C4-2B (cell line): Measurements from ENCODE around the gene ATAD3C.
"Not testable (repeated sequence)": the region's sequence is repeated elsewhere in the genome, so short reads cannot be mapped to it uniquely, and the experiment has no call there.

Experiments used
- H3K27ac ChIP-seq: fragments of 450-650 bp; 2 replicates; pipeline ENCODE4 v1.5.1; 2017
- ZFX ChIP-seq: fragments of 450-650 bp; IDR thresholded peaks from 2 replicates; pipeline ENCODE4 v1.6.1; 2017
- TF ChIP-seq, protein P1 (sequence below): fragments of 450-650 bp; conservative IDR thresholded peaks from 2 replicates; pipeline ENCODE4 v1.5.1; 2017; ENCODE audit warnings: mild to moderate bottlenecking

Gene ATAD3C

DNA sequence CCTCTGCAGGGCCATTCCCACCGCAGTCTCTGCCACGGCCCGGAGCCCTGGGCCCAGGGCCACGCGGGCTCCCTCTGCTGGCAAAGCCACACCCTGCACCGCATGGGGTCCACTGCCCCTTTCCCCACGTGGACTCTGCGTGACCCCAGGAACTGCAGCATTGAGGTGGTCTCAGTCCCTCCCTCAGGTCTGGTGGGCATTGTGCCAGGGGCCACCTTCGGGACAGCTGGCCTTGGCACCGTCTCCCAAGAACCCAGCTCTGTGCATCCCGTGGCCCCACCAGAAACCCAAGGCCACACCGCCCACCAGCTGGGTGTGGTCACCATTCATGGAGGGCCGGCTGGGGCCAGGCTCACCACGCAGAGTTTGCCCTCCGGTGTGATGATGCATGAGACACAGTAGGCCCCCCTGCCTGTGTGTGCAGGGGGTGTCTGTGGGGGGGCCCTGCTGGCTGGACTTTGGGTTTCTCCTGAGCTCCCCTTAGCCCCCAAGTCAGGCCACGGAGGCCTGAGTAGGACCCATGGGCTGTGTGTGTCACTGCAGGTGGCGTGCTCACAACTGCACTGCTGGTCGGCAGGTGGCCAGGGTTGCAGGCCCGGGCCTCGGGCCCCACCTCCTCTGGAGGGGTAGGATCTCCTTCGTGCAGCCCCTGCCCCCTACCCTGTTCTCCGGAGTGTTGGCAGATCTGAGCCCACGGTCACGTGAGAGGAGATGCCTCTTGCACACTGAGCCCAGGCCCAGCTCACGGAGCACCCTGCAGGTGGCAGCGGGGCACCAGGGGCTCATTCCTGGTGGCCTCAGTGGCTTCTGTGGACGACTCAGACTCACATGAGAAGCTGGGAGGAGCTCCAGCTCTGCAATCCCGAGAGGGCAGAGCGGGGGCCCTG is 8.2 kb upstream of the ATAD3C start:
- no peak for TF ChIP-seq ZFX
- TF ChIP-seq, protein P1, sequence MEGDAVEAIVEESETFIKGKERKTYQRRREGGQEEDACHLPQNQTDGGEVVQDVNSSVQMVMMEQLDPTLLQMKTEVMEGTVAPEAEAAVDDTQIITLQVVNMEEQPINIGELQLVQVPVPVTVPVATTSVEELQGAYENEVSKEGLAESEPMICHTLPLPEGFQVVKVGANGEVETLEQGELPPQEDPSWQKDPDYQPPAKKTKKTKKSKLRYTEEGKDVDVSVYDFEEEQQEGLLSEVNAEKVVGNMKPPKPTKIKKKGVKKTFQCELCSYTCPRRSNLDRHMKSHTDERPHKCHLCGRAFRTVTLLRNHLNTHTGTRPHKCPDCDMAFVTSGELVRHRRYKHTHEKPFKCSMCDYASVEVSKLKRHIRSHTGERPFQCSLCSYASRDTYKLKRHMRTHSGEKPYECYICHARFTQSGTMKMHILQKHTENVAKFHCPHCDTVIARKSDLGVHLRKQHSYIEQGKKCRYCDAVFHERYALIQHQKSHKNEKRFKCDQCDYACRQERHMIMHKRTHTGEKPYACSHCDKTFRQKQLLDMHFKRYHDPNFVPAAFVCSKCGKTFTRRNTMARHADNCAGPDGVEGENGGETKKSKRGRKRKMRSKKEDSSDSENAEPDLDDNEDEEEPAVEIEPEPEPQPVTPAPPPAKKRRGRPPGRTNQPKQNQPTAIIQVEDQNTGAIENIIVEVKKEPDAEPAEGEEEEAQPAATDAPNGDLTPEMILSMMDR: peak; percentile 96
- no peak overlapping the region for H3K27ac ChIP-seq

DNA sequence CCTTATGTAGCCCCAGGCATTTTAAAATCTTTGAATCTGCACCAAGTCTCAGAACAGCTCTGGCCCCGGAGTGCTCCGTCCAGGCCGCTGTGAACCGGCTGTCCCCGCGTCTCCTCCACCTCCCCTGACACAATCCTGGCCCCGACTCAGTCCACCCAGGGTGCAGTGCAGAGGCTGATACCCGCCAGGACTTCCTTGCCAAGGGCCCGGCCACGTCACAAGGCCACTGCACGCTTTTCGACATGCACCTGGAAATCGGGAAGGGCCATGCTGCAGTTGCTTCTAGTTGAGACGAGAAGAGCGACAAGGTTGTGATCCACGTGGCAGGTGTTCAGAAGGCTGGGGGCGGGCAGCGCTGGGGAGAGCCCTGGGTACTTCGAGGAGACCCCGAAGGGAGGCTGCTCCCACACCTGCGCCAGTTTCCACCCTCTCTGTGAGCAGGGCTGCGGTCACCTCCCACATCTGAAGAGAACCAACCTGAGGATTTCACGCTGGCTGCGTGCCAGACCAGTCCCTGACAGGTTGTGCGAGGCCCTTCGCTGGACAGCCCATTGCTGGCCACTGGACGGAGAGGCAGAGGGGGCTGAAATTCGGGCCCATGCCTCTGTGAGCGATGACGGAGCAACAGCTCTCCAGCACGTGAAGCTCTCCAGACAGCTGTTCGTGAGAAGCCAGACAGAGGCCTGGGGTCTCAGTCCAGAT is 7.3 kb upstream of the ATAD3C start:
- H3K27ac ChIP-seq: no peak overlapping the region
- TF ChIP-seq, protein P1: no peak
- TF ChIP-seq ZFX: no peak

DNA sequence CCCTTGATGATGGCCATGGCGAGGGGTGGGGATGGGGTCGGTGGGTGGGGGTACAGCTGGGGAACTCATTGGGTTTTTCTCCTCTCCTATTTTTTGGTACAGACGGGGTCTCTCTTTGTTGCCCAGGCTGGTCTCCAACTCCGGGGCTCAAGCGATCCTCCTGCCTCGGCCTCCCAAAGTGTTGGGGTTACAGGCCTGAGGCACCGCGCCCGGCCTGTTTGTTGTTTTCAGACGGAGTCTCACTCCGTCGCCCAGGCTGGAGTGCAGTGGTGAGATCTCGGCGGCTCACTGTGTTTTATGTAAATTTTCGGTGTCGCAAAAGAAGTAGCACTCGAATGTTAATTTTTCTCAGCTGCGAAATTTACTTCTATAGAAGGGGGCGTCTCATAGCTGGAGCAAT is 2.9 kb upstream of the ATAD3C start:
- H3K27ac ChIP-seq: not testable (repeated sequence)

DNA sequence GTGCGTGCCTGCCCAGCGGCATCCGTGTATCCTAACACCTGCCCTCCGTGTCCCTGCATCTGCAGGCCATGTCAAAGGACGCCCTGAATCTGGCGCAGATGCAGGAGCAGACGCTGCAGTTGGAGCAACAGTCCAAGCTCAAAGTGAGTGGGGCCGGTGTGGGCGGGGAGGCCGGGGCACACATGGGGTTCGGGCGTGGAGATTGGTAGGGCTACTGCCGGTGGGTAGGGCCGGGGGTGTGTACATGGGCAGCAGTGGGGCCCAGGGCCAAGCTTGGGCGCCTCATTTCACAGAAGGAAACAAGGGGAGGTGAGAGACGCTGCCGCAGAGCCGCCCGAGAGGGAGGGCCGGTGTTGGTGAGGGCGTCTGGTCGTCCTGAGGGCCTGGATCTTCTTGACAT is 1.1 kb downstream of the ATAD3C start:
- H3K27ac ChIP-seq: not testable (repeated sequence)

DNA sequence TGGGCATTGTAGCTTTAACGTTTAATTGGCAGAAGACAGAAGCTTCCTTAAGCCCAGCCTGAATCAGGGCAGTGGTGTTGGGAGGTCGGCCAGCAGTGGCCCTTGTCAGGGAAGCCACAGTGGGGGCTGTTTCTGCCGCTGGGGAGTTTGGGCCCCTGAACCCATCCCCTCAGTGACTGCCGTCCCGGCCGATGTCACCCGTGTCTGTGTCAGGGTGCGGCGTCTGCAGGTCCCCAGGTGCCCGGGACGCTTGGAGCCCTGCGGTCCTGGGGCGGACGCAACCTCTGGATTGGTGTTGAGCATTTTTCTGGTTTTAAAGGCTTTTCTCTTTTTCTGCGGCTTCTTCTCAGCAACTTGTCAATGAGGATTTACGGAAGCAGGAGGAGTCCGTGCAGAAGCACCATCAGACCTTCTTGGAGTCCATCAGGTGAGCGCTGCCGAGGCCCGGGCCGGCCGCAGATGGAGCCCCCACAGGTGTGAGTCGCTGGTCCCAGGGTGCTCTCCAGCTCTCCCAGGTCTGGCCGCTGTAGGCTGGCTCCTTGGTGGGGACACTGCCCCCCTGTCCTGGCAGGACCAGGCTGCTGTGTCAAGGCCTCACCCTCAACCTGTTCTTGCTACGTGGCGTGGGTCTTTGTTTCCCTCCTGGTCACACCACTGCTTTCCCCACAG is 2.3 kb downstream of the ATAD3C start:
- no peak for TF ChIP-seq ZFX
- TF ChIP-seq, protein P1: no peak
- H3K27ac ChIP-seq: no peak overlapping the region

DNA sequence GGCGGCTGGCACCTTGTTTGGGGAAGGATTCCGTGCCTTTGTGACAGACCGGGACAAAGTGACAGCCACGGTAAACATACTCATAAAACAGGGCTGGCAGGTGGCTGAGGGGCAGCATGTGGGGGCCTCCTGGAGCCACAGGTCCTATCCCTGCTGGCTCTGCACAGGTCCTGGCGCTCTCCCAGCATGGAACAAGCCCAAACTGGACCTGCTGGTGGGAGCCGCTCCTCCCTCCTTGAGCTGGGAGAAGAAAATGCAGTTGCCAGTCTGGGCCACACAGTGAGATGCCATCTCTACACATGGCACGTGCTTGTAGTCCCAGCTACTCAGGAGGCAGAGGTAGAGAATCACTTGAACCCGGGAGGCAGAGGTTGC is 2.9 kb downstream of the ATAD3C start:
- not testable (repeated sequence) for H3K27ac ChIP-seq

DNA sequence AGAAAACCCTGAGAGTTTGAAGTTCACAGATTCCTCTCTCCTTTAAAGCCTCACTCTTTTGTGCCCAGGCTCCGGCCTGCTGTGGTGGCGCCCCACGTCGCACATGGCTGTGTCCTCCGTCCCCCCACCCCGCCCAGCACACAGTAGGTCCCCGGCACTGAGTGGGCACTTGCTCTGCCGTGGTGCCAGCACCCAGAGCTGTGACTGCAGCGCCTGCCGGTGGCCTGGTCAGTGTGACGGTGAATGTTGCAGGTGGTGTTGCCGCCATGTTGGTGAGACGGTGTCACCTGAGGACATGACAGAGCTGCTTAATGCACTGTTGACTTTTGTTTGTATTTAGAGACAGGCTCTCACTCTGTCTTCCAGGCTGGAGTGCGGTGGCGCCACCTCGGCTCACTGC is 3.4 kb downstream of the ATAD3C start:
- TF ChIP-seq ZFX: no peak
- TF ChIP-seq, protein P1: no peak
- H3K27ac ChIP-seq: no peak overlapping the region

DNA sequence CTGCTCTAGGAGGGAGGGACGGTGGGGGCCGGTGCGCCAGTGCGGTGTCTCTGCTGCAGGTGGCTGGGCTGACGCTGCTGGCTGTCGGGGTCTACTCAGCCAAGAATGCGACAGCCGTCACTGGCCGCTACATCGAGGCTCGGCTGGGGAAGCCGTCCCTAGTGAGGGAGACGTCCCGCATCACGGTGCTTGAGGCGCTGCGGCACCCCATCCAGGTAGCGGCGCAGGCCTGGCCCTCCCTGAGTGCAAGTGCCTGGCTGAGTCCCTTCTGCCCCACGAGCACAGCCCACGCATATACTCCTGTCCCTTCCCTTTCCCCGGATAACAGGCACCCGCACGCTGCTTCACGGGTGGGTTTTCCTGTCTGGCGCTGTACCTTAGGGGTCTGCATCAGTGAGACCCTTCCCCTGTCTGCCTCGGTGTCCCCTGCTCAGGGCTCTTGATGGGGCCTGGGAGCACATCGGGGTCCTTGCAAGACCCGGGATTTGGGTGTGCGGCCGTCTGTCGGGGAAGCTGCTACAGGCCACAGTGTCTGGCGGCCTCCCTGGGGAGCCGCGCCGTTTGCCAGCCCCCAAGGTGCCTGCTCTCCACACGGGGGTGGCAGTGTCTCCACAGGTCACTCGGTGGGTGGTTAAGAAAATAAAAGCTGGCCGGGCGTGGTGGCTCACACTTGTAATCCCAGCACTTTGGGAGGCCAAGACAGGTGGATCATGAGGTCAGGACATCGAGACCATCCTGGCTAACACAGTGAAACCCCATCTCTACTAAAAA is 5.0 kb downstream of the ATAD3C start:
- not testable (repeated sequence) for H3K27ac ChIP-seq

DNA sequence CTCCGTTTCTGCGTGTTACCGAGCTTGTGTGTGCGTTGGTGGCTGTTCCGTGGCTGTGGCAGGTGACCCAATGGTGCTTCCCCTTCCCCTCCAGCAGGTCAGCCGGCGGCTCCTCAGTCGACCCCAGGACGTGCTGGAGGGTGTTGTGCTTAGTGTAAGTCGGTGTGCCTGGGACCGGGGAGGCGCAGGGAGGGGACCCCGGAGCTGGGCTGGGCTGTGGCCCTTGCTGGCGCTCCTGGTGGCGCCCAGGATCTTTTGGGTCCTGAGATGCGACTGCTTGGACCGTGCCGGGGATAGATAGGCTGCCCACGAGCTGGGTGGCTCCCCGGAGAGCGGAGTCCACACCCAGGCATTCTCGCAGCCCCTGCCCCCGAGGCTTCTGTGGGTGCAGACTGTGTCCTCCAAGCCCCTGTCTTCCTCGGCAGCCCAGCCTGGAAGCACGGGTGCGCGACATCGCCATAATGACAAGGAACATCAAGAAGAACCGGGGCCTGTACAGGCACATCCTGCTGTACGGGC is 5.9 kb downstream of the ATAD3C start:
- TF ChIP-seq ZFX: no peak
- TF ChIP-seq, protein P1: no peak
- H3K27ac ChIP-seq: no peak overlapping the region

DNA sequence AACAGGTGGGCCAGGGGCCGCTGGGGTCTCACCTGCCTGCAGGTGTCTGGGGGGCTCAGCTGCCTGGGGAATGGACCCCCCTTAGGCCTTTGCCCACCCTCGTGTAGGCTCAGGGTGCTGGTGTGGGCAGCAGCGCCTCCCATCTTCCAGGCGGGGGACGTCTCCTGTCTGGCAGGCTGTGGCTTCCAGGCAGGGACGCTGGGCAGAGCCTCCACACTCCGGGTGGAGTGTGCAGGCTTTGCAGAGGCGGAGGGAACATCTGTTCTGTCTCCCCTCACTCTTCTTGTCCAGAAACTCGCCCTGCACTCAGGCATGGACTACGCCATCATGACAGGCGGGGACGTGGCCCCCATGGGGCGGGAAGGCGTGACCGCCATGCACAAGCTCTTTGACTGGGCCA is 6.4 kb downstream of the ATAD3C start:
- H3K27ac ChIP-seq: not testable (repeated sequence)

DNA sequence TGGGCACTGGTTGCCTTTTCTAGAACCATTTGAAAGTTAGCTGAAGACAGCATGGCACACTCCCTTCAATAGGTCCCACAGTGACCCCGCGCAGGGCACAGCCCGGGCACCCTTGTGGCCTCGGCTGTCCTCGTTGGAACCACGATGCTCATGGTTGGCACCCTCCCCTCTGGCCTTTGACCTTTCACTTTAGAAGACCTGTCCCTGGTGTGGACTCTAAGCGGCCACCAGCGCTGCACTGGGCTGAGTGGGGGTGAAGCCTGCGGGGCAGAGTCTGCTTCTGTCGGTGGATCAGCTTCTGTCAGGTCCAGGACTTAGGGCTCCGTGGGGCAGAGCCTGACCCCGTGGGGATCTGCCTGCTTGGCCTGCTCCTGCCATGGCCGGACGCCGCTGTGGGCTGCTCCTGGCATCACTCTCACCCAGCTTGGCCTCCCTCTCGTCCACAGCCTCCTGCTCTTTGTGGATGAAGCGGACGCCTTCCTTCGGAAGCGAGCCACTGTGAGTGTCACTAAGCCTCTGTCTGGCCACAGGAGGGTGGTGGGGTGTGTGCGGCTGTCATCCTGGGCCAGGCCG is 7.3 kb downstream of the ATAD3C start:
- not testable (repeated sequence) for H3K27ac ChIP-seq

DNA sequence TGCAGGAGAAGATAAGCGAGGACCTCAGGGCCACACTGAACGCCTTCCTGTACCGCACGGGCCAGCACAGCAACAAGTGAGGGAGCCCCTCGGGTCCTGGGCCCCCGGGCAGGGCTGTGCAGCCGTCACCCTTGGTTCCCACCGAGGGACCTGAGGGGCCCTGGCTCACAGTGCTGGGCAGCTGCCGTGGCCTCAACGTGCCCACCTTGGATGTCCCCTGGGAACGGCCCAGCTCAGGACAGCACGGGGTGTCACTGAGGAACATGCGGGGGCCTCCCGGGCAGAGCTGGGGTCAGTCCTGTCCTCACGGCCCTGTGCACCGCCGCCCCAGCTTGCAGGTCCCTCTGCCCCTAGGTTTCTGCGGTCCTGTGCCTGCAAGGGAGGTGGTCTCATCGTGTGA is 9.7 kb downstream of the ATAD3C start:
- not testable (repeated sequence) for H3K27ac ChIP-seq

DNA sequence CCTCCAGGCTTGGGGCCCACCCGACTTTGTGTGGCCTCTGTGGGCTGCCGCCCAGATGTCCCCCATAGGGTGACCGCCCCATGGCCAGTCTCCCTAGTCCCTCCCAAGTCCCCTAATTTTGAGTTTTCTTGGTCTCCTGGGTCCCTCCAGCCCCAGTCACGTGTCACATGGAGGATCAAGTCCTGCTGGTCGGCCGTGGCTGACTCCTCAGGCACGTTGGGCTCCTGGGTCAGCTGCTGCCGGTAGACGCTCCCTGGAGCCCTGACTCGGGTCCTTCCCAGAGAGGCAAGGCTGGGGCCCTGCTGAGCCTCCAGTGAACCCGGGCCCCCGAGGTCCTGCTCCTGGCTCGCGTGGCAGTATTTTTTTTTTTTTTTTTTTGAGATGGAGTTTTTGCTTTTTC is 10.2 kb downstream of the ATAD3C start:
- H3K27ac ChIP-seq: not testable (repeated sequence)
